GM23248 (cell line): ENCODE data around the gene TET3.

ENCODE experiments used
- EZH2 ChIP-seq: fragments of 200-600 bp; sonication (generic); IDR thresholded peaks from 2 replicates; pipeline ENCODE4 v1.6.1; 2018; ENCODE audit warnings: antibody characterized with exemption, mild to moderate bottlenecking; ENCODE audit not compliant: insufficient read depth, poor library complexity, severe bottlenecking
- EZH2phosphoT487 ChIP-seq: fragments of 200-600 bp; sonication (generic); IDR thresholded peaks from 2 replicates; pipeline ENCODE4 v1.6.1; 2018; ENCODE audit warnings: antibody characterized with exemption, moderate library complexity, mild to moderate bottlenecking, low read depth; ENCODE audit not compliant: insufficient read depth

DNA sequence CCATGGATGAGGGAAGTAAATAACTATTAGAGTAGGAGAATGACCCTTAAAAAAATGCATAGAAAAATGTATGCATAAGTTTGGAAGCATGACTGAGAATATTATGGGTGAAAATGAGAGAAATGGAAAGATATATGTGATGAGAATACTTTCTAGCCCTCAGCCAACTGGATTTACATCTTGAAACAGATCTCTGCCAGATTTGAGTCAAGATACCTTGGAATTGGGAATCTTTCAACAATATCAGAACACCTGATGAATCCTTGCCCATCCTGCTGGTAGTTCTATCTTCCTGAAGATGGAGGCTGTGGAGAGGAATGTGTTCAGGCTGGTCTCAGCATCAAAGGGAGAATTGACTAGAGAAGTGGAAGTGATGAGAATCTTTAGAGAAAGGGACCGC, 5.8 kb downstream of the TET3 start:
- no peak for TF ChIP-seq EZH2
- no peak for TF ChIP-seq EZH2phosphoT487
